ENCODE data around the gene GLIS2. TPM values are rescaled to one million over a fixed set of nuclear protein-coding genes. Genes with fewer than 3 reads are reported as not detected.

The GLIS2 gene
- polyA plus RNA-seq, 6 donors from 2014 or later, result not detected

GRCh38 chr16:4306470-4307214, 9.2 kb upstream of the GLIS2 start:
- DNase-seq (peak; percentile 36), ATAC-seq (ENCODE audit: low read depth in 2 of 2) (peak in 1 of 2 donors; percentile 6)
- no peaks in the 10 kb centered on the region for H3K27me3 Mint-ChIP-seq
- peak overlapping the region; percentile 85 to 96 (median 93) for H3K4me3 Mint-ChIP-seq
- H3K9me3 Mint-ChIP-seq, result no peaks in the 10 kb centered on the region
- peaks cover 27 to 42% (median 35%) of the 10 kb centered on the region in 3 donors for H3K4me1 Mint-ChIP-seq
- no peaks in the 10 kb centered on the region for H3K36me3 Mint-ChIP-seq
- peak overlapping the region; percentile 96 to 99 (median 98) for H3K27ac Mint-ChIP-seq

DNA sequence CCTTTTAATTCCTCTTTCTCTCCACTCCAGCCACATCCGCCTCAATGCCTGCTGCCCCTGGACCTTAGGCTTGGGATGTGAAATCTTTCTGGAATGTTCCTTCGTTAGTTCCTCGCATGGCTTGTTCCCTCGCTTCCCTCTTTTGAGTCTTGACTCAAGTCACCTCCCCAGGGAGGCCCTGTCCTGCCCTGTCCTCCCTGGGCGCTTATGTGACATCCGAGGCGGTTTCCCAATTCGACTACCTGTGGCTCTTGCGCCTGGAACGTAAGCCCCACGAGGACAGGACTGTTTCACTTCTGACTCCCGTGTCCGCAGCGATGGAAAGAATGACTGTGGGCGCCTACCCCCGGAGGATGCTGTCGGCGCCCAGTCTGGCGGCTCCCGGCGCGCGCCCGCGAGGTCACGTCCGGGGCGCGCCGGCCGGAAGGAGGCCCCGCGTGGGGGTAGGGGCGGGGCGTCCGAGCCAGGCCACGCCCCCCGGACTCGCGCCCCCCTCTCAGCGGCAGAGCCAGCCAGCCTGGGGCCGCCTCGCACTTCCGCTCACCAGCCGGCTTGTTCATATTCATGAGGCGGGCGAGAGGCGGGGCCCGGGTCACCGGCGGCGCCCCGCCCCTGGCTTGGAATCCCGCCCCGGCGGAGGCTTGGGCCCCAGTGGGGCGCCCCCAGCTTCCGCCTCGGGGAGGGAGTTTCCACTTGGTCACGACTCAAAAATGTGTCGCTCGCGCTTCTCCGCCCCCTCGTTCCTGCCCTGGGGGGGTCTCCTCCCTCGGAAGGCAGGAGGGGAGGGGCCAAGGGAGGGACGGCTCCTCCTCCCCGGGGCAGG, 8.4 kb upstream of the GLIS2 start:
- ATAC-seq (ENCODE audit: low read depth in 2 of 2) (peak; percentile 86 to 87), DNase-seq (peak; percentile 99)
- Mint-ChIP-seq H3K36me3 (no peaks in the 10 kb centered on the region), H3K27me3 (no peaks in the 10 kb centered on the region), H3K4me1 (peaks cover 27 to 42% (median 35%) of the 10 kb centered on the region in 3 donors), H3K27ac (peak overlapping the region; percentile 96 to 99 (median 98)), H3K4me3 (peak overlapping the region; percentile 85 to 96 (median 93)), H3K9me3 (no peaks in the 10 kb centered on the region)

GRCh38 chr16:4309102-4309832, 6.6 kb upstream of the GLIS2 start:
- peaks cover 25 to 41% (median 32%) of the 10 kb centered on the region in 3 donors for H3K4me1 Mint-ChIP-seq
- H3K36me3 Mint-ChIP-seq, result peaks cover 0 to 4% of the 10 kb centered on the region in 2 donors
- peak overlapping the region; percentile 56 to 98 (median 94) for H3K27ac Mint-ChIP-seq
- H3K9me3 Mint-ChIP-seq, result no peaks in the 10 kb centered on the region
- peak overlapping the region; percentile 49 to 94 (median 80) for H3K4me3 Mint-ChIP-seq
- peaks cover 3 to 7% (median 5%) of the 10 kb centered on the region in 3 donors for H3K27me3 Mint-ChIP-seq
- no peak for DNase-seq
- ATAC-seq (ENCODE audit: low read depth in 2 of 2), result peak; percentile 3 to 4

DNA sequence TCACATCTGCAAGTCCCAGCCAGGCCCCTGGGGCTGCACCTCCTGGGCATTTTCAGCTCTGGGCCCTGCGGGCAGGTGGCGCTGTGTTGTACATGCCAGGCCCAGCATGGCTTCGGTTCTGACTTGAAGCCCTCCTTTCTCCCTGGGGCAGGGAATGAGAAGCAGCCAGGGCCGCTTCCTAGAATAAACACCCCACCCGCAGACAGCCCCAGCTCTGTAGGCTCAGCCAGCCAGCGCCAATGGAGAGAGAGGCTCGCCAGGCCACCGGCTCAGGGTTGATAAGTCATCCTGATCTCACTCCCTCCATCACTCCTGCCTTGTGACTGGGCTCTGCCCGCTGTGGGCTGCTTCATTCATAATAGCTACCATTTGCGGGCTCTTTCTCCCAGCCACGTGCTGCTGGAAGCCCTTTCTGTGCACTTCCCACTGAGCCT, 6.0 kb upstream of the GLIS2 start:
- DNase-seq, result peak; percentile 69
- peaks cover 0 to 10% of the 10 kb centered on the region in 2 donors for H3K36me3 Mint-ChIP-seq
- H3K27me3 Mint-ChIP-seq, result peaks cover 9 to 13% (median 11%) of the 10 kb centered on the region in 3 donors
- H3K4me3 Mint-ChIP-seq, result peak overlapping the region in 4 of 8 donors; percentile 49 to 87 (median 69)
- H3K4me1 Mint-ChIP-seq, result peaks cover 30 to 46% (median 38%) of the 10 kb centered on the region in 3 donors
- H3K9me3 Mint-ChIP-seq, result no peaks in the 10 kb centered on the region
- peak; percentile 27 to 32 for ATAC-seq (ENCODE audit: low read depth in 2 of 2)
- peak overlapping the region in 5 of 6 donors; percentile 56 to 98 (median 80) for H3K27ac Mint-ChIP-seq

GRCh38 chr16:4313563-4314531, 2.0 kb upstream of the GLIS2 start:
- Mint-ChIP-seq H3K9me3 (no peaks in the 10 kb centered on the region), H3K27me3 (peaks cover 10 to 31% (median 15%) of the 10 kb centered on the region in 3 donors), H3K4me3 (peak overlapping the region in 7 of 8 donors; percentile 84 to 97 (median 92)), H3K36me3 (peaks cover 0 to 12% of the 10 kb centered on the region in 2 donors), H3K27ac (peak overlapping the region in 1 of 6 donors; percentile 83), H3K4me1 (peaks cover 16 to 27% (median 25%) of the 10 kb centered on the region in 3 donors)
- DNase-seq (no peak), ATAC-seq (ENCODE audit: low read depth in 2 of 2) (no peak)

GRCh38 chr16:4314532-4315185, 1.2 kb upstream of the GLIS2 start:
- no peaks in the 10 kb centered on the region for H3K9me3 Mint-ChIP-seq
- H3K36me3 Mint-ChIP-seq, result peaks cover 0 to 12% of the 10 kb centered on the region in 2 donors
- ATAC-seq (ENCODE audit: low read depth in 2 of 2) (peak in 1 of 2 donors; percentile 16), DNase-seq (no peak)
- H3K4me3 Mint-ChIP-seq, result peak overlapping the region; percentile 84 to 97 (median 92)
- peaks cover 10 to 32% (median 15%) of the 10 kb centered on the region in 3 donors for H3K27me3 Mint-ChIP-seq
- H3K4me1 Mint-ChIP-seq, result peaks cover 18 to 27% (median 20%) of the 10 kb centered on the region in 3 donors
- H3K27ac Mint-ChIP-seq, result peak overlapping the region in 4 of 6 donors; percentile 53 to 92 (median 84)

DNA sequence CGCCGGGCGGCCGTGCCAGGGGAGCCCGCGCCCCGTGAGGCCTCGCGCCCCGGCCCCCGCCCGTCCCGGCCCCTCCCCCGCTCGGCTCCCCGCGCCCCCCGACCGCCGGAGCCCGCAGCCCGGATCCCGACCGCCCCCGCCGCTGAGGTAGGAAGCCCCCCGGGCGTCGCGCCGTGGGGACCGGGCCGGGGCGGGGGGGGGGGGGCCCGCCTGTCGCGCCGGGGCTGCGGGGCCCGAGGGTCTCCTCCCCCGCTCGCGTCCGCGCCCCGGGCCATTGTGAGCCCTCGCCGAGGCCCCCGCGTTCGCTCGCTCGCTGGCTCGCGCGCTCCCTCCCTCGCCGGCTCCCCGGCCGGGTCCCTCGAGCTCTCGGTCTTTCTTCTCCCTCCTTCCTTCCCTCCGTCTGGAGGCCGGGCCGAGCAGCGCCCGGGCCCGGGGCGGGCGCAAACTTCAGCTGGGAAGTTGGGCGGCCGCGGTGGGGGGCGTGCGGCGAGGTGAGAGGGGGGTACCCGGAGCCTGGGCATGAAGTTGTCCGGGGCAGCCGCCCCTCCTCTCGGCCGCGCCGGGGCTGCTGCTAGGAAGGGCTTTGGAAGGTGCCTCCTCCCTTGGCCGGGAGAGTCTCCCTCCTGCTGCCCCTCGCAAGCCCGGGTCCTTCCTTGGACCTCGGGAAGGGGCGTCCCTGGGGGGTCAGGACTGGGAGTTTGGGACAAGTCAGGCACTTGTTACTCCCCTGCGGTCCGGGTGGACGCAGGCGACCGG, 419 bp downstream of the GLIS2 start:
- DNase-seq (no peak), ATAC-seq (ENCODE audit: low read depth in 2 of 2) (no peak)
- Mint-ChIP-seq H3K4me1 (peaks cover 14 to 24% (median 15%) of the 10 kb centered on the region in 3 donors), H3K27ac (no peak overlapping the region), H3K9me3 (no peaks in the 10 kb centered on the region), H3K27me3 (peaks cover 10 to 32% (median 15%) of the 10 kb centered on the region in 3 donors), H3K36me3 (peaks cover 0 to 12% of the 10 kb centered on the region in 2 donors), H3K4me3 (peak overlapping the region in 4 of 8 donors; percentile 44 to 67 (median 53))

DNA sequence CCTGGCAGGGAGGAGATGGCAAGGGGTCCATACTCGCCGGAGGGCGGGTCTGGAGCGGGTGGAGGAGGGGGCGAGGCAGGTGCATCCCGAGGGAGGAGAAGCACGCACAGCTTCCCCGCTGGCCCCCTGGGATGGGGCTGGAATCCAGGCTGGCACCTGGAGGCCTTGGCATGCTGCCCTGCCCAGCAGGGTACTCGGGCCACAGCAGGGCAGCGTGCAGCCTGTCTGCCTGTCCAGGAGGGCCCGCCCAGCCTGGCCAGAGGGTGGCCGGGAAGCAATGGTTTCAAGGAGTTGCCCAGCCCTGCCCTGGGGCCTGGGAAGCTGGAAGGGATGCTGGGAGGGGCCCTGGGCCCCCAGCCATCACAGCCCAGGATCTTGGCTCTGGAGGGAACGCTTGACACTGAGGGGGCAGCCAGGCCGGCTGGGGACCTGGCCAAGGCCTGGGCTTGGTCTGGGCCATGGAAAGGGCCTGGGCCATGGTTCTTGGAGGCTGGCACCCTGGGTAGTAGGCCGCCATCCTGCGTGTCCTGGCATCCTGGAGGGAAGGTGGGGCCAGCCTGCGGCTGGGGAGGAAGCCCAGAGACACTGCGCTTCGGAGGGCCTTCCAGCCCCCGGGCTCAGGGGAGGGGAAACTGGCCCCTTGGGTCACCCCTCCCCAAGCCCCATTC, 1.1 kb downstream of the GLIS2 start:
- no peak overlapping the region for H3K27ac Mint-ChIP-seq
- no peaks in the 10 kb centered on the region for H3K9me3 Mint-ChIP-seq
- H3K4me1 Mint-ChIP-seq, result peaks cover 14 to 24% (median 15%) of the 10 kb centered on the region in 3 donors
- DNase-seq, result no peak
- ATAC-seq (ENCODE audit: low read depth in 2 of 2), result no peak
- H3K36me3 Mint-ChIP-seq, result peaks cover 0 to 12% of the 10 kb centered on the region in 2 donors
- peak overlapping the region in 6 of 8 donors; percentile 22 to 72 (median 45) for H3K4me3 Mint-ChIP-seq
- H3K27me3 Mint-ChIP-seq, result peaks cover 10 to 32% (median 15%) of the 10 kb centered on the region in 3 donors

DNA sequence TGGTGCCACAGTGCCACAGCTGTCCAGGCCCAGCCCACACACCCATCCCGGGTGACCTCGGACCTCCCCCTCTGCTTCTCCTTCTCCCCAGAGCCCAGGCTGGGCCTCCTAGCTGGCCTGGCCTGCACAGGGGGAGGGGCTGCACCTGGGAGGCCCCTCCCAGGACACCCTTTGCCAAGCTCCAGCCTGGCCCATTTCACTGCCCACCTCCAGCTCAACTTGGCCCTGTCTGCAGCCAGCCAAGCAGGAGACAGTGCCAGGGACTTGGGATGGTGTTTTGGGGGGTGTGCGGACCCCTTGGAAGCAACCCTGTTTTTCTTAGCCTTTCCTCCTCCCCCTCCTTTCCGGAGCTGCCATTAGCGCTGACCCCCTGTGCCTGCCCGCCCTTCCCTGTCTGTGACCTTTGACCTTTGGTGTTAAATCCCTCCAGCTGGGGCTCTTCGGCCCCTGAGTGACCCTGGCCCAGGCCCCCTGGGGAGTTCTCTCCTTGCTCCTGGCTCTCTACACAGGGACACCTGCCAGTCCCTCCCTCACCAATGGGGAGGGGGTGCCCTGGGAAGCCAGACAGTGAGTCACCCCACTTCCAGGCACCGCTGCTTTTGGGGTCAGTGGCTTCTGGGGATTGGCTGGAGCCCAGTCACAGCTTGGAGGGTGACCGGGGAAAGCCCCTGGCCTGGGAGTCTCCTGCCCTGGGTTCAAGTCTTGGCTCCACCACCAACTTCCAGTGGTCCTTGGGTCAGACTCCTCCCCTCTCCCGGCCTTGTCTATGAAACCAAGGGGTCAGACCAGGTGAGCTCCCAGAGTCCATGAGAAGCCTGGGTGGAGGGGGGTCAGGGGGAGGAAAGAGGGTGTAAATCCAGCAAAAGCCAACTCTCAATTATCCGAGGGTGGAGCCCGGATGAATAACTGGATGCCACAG, 1.9 kb downstream of the GLIS2 start:
- Mint-ChIP-seq H3K4me1 (peaks cover 14 to 24% (median 15%) of the 10 kb centered on the region in 3 donors), H3K9me3 (no peaks in the 10 kb centered on the region), H3K4me3 (peak overlapping the region in 6 of 8 donors; percentile 47 to 79 (median 62)), H3K36me3 (peaks cover 0 to 12% of the 10 kb centered on the region in 2 donors), H3K27me3 (peaks cover 10 to 32% (median 15%) of the 10 kb centered on the region in 3 donors), H3K27ac (no peak overlapping the region)
- no peak for ATAC-seq (ENCODE audit: low read depth in 2 of 2)
- no peak for DNase-seq

GRCh38 chr16:4318451-4318910, 2.6 kb downstream of the GLIS2 start:
- DNase-seq, result no peak
- Mint-ChIP-seq H3K27ac (no peak overlapping the region), H3K4me1 (peaks cover 14 to 24% (median 15%) of the 10 kb centered on the region in 3 donors), H3K9me3 (no peaks in the 10 kb centered on the region), H3K4me3 (peak overlapping the region in 2 of 8 donors; percentile 6 to 47), H3K36me3 (peaks cover 0 to 12% of the 10 kb centered on the region in 2 donors), H3K27me3 (peaks cover 10 to 32% (median 15%) of the 10 kb centered on the region in 3 donors)
- no peak for ATAC-seq (ENCODE audit: low read depth in 2 of 2)

All from naive B cell (primary cell).